Retinal pigment epithelial cell (primary cell): ENCODE measurements around the gene TBC1D3B.
"Not testable (repeated sequence)": the region's sequence is repeated elsewhere in the genome, so short reads cannot be mapped to it uniquely, and the experiment has no call there.

Experiments
- DNase-seq: peaks from one replicate; pipeline ENCODE4 v3.0.0-alpha.2; 2010; ENCODE audit warnings: low read depth
- H3K4me3 ChIP-seq: 2 replicates; pipeline ENCODE4 v1.5.1; 2011; ENCODE audit warnings: mild to moderate bottlenecking, low read length, control low read depth, moderate library complexity
- CTCF ChIP-seq: conservative IDR thresholded peaks from 2 replicates; pipeline ENCODE4 v1.5.1; 2011; ENCODE audit warnings: low read depth, low read length, control low read depth, inconsistent platforms

Gene TBC1D3B

GRCh38 chr17:36209575-36209974 lies 33.1 kb upstream of the TBC1D3B start:
- no peak for TF ChIP-seq CTCF
- no peak overlapping the region for H3K4me3 ChIP-seq
- DNase-seq = no peak

GRCh38 chr17:36207383-36207782 lies 30.9 kb upstream of the TBC1D3B start:
- not testable (repeated sequence) for DNase-seq, H3K4me3 ChIP-seq

- not testable (repeated sequence) for H3K4me3 ChIP-seq, DNase-seq
These were observed 30.0 kb upstream of the TBC1D3B start for GRCh38 chr17:36206486-36206821.

- TF ChIP-seq CTCF = no peak
- H3K4me3 ChIP-seq = no peak overlapping the region
- no peak for DNase-seq
These were observed 29.4 kb upstream of the TBC1D3B start for GRCh38 chr17:36205637-36206485.

- DNase-seq = no peak
- no peak for TF ChIP-seq CTCF
- H3K4me3 ChIP-seq = no peak overlapping the region
These were observed 28.5 kb upstream of the TBC1D3B start for GRCh38 chr17:36204724-36205500.

- no peak overlapping the region for H3K4me3 ChIP-seq
- no peak for DNase-seq
- no peak for TF ChIP-seq CTCF
These were observed 26.9 kb upstream of the TBC1D3B start for GRCh38 chr17:36203335-36203734.

- H3K4me3 ChIP-seq, DNase-seq: not testable (repeated sequence)
These were observed 25.1 kb upstream of the TBC1D3B start for GRCh38 chr17:36201506-36201905.

- not testable (repeated sequence) for DNase-seq, H3K4me3 ChIP-seq
These were observed 24.7 kb upstream of the TBC1D3B start for GRCh38 chr17:36201102-36201501.

GRCh38 chr17:36198831-36199465 lies 22.5 kb upstream of the TBC1D3B start:
- TF ChIP-seq CTCF = no peak
- H3K4me3 ChIP-seq = no peak overlapping the region
- no peak for DNase-seq
